Nephron (organoid): ENCODE data around the gene MTRF1.
A peak's percentile ranks its signal among the peaks of the same experiment; 100 is the strongest.

Experiments
- H3K27ac Mint-ChIP-seq, 3 experiments: 2 replicates each; pipeline ENCODE4 v1.8.0; 2020; ENCODE audit warnings: mixed read lengths in 3 of 3, mild to moderate bottlenecking in 2 of 3, moderate library complexity in 1 of 3
- H3K27me3 Mint-ChIP-seq: 2 replicates; pipeline ENCODE4 v1.8.0; 2021; ENCODE audit warnings: low read depth, mild to moderate bottlenecking, moderate library complexity, mixed read lengths
- H3K36me3 Mint-ChIP-seq: 2 replicates; pipeline ENCODE4 v1.8.0; 2020; ENCODE audit warnings: low read depth, mixed read lengths
- H3K4me1 Mint-ChIP-seq: 2 replicates; pipeline ENCODE4 v1.8.0; 2020; ENCODE audit warnings: mixed read lengths
- H3K4me3 Mint-ChIP-seq, 3 experiments: 2 replicates each; pipeline ENCODE4 v1.8.0; 2020; ENCODE audit warnings: mild to moderate bottlenecking in 3 of 3, mixed read lengths in 3 of 3, moderate library complexity in 2 of 3
- H3K9me3 Mint-ChIP-seq: 2 replicates; pipeline ENCODE4 v1.8.0; 2020; ENCODE audit warnings: mixed read lengths
- TF ChIP-seq, protein P1 (sequence below), 3 experiments: fragments of 200-600 bp; sonication (generic); IDR thresholded peaks; one replicate each; pipeline ENCODE4 v1.5.0; 2021; ENCODE audit warnings: antibody characterized with exemption in 3 of 3; ENCODE audit not compliant: unreplicated experiment in 3 of 3

The MTRF1 gene

DNA sequence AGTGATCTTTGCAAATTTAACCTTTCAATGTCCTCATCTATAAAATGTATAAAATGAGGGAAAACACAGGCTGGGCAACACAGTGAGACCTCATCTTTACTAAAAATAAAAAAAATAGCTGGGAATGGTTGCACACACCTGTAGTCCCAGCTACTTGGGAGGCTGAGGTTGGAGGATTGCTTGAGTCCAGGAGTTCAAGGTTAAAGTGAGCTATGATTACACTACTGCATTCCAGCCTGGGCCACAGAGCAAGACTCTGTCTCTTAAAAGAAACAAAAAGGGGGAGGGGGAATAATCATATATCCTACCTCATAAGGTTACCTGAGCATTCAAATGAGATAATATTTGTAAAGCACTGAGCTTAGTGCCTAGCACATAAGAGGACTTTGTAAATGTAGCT is 5.8 kb downstream of the MTRF1 start:
- TF ChIP-seq, protein P1, sequence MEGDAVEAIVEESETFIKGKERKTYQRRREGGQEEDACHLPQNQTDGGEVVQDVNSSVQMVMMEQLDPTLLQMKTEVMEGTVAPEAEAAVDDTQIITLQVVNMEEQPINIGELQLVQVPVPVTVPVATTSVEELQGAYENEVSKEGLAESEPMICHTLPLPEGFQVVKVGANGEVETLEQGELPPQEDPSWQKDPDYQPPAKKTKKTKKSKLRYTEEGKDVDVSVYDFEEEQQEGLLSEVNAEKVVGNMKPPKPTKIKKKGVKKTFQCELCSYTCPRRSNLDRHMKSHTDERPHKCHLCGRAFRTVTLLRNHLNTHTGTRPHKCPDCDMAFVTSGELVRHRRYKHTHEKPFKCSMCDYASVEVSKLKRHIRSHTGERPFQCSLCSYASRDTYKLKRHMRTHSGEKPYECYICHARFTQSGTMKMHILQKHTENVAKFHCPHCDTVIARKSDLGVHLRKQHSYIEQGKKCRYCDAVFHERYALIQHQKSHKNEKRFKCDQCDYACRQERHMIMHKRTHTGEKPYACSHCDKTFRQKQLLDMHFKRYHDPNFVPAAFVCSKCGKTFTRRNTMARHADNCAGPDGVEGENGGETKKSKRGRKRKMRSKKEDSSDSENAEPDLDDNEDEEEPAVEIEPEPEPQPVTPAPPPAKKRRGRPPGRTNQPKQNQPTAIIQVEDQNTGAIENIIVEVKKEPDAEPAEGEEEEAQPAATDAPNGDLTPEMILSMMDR (IDR thresholded peaks at IDR 0.05; ENCODE audit: unreplicated experiment in 3 of 3), result no peak
- Mint-ChIP-seq H3K9me3 (no peaks in the 10 kb centered on the region), H3K27ac (no peak overlapping the region), H3K4me3 (no peak overlapping the region), H3K27me3 (no peaks in the 10 kb centered on the region), H3K4me1 (no peaks in the 10 kb centered on the region), H3K36me3 (peaks cover 49% of the 10 kb centered on the region)

DNA sequence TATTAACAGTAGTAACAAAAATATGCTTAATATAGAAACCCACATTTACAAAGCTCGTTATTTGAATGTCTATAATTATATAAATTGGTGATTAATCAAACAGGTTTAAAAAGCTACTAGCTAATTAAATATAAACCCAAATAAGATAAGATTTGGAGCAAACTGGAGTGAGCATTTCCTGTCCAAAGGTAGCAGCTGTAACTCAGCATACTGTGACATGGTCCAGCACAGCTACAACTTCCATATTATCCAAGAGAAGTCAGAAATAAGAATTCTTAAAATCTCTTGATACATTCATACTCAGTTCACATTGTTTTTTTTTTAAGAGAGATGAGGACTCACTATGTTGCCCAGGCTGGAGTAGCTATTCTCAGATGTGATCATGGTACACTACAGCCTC is 8.5 kb downstream of the MTRF1 start:
- TF ChIP-seq, protein P1 (IDR thresholded peaks at IDR 0.05; ENCODE audit: unreplicated experiment in 3 of 3), result no peak
- no peaks in the 10 kb centered on the region for H3K9me3 Mint-ChIP-seq
- H3K4me1 Mint-ChIP-seq, result no peaks in the 10 kb centered on the region
- peaks cover 58% of the 10 kb centered on the region for H3K36me3 Mint-ChIP-seq
- no peak overlapping the region for H3K4me3 Mint-ChIP-seq
- no peak overlapping the region for H3K27ac Mint-ChIP-seq
- no peaks in the 10 kb centered on the region for H3K27me3 Mint-ChIP-seq

DNA sequence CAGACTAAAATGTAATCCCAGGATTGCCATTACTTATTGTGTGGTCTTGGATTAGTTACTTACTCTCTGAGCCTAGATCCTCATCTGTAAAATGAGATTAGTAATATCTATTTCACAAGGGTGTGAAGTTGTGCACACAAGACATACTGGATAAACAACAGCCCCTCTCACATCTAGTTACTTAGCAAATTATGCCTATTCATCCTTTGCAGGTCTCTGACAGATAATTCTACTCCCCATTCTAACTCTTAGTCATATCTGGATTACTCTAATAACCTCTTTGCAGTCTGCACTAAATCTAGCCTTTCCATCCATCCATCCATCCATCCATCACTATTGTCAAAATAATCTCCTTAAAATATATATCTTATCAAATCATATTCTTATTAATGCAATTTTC is 12.4 kb downstream of the MTRF1 start:
- peaks cover 18% of the 10 kb centered on the region for H3K4me1 Mint-ChIP-seq
- TF ChIP-seq, protein P1 (IDR thresholded peaks at IDR 0.05; ENCODE audit: unreplicated experiment in 3 of 3), result no peak
- H3K27me3 Mint-ChIP-seq, result no peaks in the 10 kb centered on the region
- no peak overlapping the region for H3K27ac Mint-ChIP-seq
- H3K4me3 Mint-ChIP-seq, result no peak overlapping the region
- H3K9me3 Mint-ChIP-seq, result no peaks in the 10 kb centered on the region
- peaks cover 46% of the 10 kb centered on the region for H3K36me3 Mint-ChIP-seq

GRCh38 chr13:41246969-41247680 is 16.3 kb downstream of the MTRF1 start:
- Mint-ChIP-seq H3K27ac (peak overlapping the region; percentile 43 to 67 (median 57)), H3K27me3 (no peaks in the 10 kb centered on the region), H3K4me3 (no peak overlapping the region), H3K4me1 (peaks cover 42% of the 10 kb centered on the region), H3K36me3 (peaks cover 33% of the 10 kb centered on the region), H3K9me3 (no peaks in the 10 kb centered on the region)
- TF ChIP-seq, protein P1 (IDR thresholded peaks at IDR 0.05; ENCODE audit: unreplicated experiment in 3 of 3), result no peak

GRCh38 chr13:41244556-41244955 is 18.8 kb downstream of the MTRF1 start:
- TF ChIP-seq, protein P1 (IDR thresholded peaks at IDR 0.05; ENCODE audit: unreplicated experiment in 3 of 3), result no peak
- Mint-ChIP-seq H3K36me3 (peaks cover 27% of the 10 kb centered on the region), H3K27ac (peak overlapping the region in 1 of 3 experiments; percentile 6), H3K4me3 (no peak overlapping the region), H3K4me1 (peaks cover 47% of the 10 kb centered on the region), H3K27me3 (no peaks in the 10 kb centered on the region), H3K9me3 (no peaks in the 10 kb centered on the region)

DNA sequence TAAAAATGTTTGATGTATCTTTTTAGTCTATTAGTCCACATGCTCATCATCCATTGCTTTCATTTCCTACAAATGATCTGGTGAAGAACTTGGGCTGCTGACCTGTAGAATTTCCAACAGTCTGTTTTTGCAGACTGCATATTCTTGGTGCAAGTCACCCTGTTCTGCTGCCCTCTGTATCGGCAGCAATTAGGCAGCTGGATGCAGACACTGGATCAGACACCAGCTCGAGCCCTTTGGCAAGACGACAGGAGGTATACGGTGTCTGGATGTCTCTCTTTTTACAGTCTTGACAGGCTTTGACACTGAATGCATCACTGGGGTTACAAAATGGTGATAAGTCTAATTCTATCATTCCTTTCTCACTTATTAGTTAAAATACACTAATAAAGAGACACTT is 21.8 kb downstream of the MTRF1 start:
- Mint-ChIP-seq H3K9me3 (no peaks in the 10 kb centered on the region), H3K4me1 (peaks cover 35% of the 10 kb centered on the region), H3K4me3 (no peak overlapping the region), H3K27me3 (no peaks in the 10 kb centered on the region), H3K36me3 (peaks cover 30% of the 10 kb centered on the region), H3K27ac (no peak overlapping the region)
- TF ChIP-seq, protein P1 (IDR thresholded peaks at IDR 0.05; ENCODE audit: unreplicated experiment in 3 of 3), result no peak
